ENCODE measurements around the gene RYR2.
"Not testable (repeated sequence)": the region's sequence is repeated elsewhere in the genome, so short reads cannot be mapped to it uniquely, and the experiment has no call there.

The RYR2 gene

GRCh38 chr1:237320890-237321289, 278.9 kb downstream of the RYR2 start:
- in situ Hi-C loops (cut with MboI; ENCODE audit: low sequenced_read_pairs), result no loop called here

DNA sequence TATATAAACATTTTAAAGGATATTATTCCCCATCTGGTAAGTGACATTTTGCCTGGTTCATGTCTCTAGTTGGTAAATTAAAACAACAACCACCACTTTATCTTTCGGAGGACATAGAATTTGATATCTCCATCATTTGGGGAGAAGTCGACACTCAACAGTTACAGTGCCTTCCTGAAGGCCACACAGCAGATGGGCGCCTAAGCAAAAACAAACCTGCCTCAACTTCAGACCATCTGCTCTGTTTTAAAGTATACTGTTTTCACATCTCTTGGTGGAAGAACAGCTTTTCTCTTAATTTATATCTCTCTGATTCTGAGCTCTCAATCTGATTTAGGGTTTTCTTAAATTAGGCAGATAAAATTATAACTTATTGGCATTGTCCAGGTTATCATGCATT, 282.2 kb downstream of the RYR2 start:
- in situ Hi-C loops (cut with MboI; ENCODE audit: low sequenced_read_pairs), result no loop called here

GRCh38 chr1:237327061-237327460, 285.1 kb downstream of the RYR2 start:
- in situ Hi-C loops (cut with MboI; ENCODE audit: low sequenced_read_pairs), result no loop called here

DNA sequence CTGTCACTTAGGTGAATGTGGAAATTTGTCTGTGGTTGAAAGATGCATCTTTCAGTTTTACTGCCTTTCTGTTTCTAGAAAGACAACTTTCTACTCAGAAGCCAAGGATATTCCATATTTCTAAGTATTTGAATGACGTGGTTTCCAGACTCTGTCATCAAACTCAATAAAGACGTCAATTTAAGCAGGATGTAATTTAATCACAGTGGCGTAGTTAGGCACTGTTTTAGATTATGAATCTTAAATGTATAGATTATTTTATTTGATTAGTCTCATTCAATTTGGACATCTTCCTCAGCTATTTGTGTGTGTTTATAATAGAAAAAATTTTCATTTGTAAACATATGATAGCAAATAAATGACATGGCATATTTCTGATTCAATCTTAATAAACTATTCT, 298.9 kb downstream of the RYR2 start:
- in situ Hi-C loops (cut with MboI; ENCODE audit: low sequenced_read_pairs), result no loop called here

DNA sequence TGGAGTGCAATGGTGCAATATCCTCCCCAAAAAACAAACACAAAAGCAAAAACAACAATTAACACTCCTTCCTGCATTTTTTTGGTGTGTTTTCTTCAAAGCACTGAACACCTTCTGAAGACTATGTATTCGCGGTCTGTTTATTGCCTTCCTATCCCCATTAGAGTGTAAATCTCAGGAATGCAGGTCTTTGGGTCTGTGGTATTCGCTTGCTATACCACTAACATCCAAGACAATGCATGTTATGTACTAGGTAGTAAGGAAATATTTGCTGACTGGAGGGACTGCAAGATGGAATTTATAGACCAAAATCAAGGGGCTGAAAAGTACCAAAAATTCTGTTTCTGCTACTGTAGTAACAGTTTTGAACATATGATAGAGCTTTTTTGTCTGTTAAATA, 299.4 kb downstream of the RYR2 start:
- in situ Hi-C loops (cut with MboI; ENCODE audit: low sequenced_read_pairs), result no loop called here

GRCh38 chr1:237342730-237343129, 300.7 kb downstream of the RYR2 start:
- in situ Hi-C loops (cut with MboI; ENCODE audit: low sequenced_read_pairs), result no loop called here

GRCh38 chr1:237352747-237353146, 310.8 kb downstream of the RYR2 start:
- in situ Hi-C loops (cut with MboI; ENCODE audit: low sequenced_read_pairs), result no loop called here

DNA sequence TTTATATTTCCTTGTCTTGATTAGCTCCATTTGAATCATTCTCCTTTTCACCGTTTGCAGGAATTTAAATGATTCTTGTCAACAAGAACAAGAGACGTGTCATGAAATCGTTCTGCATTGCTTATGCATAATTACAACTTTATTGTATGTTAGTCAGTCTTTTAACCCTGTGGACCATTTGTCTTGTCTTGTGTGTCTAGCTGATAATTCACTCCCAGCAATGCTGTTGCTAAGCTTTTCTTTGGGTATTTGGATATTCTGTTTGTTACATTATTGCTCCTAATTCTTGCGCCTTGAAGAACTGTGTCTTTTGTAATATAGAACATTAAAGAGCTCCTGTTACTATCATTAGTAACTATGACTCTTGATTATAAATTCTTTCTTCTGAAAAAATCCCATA, 311.9 kb downstream of the RYR2 start:
- in situ Hi-C loops (cut with MboI; ENCODE audit: low sequenced_read_pairs), result no loop called here

DNA sequence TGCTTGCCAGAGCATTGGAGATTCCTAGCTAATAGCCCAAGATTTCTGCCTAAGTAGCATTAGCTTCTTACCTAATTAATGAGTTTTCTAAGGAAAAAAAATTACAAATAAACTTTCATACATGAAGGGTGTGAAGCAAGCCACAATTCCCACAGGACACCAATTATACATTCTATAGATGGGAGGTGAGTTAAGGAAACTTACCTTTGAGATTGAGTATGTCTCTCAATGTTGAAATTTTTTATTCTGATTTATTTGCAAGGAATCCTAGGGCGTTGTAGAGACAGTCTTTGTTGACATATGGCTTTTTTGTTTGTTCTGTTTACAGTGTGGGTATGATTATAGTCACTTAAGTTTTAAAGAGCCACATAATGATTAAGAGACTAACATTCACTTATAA, 313.0 kb downstream of the RYR2 start:
- in situ Hi-C loops (cut with MboI; ENCODE audit: low sequenced_read_pairs), result no loop called here

DNA sequence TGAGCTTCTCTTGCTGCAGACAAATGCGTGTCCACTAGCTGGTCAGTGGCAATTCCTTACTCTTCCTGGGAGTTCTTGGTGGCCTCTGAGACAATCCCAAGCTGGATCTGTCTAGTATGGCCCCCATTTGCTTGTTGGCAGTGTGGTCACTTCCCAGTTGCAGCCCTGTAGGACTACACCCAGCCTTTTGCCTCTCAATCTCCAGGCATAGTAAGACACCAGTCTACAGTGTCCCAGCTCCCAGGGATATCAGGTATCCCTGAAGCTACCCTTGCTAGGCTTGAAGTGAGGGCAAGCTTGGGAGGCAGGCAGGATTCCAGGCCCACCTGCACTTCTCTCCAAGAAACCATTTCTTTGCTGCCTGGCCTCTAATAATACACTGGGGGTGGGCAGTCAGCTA, 316.6 kb downstream of the RYR2 start:
- in situ Hi-C loops (cut with MboI; ENCODE audit: low sequenced_read_pairs), result no loop called here

DNA sequence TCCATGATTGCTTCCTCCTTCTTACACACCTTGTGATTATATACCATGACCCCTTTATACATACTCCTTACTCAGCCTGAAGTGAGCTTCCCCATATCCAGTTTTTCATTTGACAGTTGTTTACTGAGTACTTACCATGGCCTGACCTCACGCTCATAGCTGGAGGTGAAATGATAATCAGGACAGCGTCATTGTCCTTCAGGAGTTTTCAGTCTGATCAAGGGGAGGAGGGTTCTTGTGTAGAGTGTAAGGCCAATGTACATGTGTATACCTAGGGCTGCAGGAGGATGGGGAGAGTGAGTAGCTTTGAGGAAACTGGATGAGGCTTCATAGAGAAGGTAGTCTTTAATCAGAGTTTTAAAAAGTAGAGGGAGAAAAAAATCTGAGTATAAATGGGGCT, 325.8 kb downstream of the RYR2 start:
- in situ Hi-C loops (cut with MboI; ENCODE audit: low sequenced_read_pairs), result no loop called here

DNA sequence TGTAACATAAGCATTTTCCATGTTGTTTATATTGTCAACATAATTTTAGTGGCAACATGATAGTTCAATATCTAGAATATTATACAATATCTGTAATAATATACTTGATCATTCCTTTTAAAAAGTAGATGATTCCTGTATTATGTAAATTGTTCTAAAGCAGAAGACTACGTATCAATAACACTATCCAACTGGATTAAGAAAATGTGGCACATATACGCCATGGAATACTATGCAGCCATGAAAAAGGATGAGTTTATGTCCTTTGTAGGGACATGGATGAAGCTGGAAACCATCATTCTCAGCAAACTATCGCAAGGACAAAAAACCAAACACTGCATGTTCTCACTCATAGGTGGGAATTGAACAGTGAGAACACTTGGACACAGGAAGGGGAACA, 329.5 kb downstream of the RYR2 start:
- in situ Hi-C loops (cut with MboI; ENCODE audit: low sequenced_read_pairs), result not testable (repeated sequence)

DNA sequence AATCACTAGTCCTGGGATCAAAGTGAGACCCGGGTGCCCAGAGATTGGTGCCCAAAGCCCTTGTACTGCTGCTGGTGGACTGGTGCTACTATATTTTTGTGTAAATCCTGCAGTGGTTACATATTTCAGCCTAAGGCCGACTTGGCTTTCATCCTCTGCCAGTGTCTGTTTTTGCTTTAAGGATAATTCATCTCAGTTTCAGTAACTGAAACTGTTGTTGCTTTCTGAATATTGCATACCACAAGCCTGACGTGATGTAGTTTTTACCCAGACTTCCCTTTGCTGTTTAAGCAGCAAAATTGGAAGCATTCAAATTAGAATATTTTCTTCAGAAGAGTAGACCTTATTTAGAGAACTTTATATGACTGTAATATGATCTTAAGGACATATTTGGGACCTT, 341.8 kb downstream of the RYR2 start:
- in situ Hi-C loops (cut with MboI; ENCODE audit: low sequenced_read_pairs), result loop anchor here (25.0 kb wide), 2 partner anchors 771 to 1271 kb away; partner anchors contain the start of gene HEATR1

- in situ Hi-C loops (cut with MboI; ENCODE audit: low sequenced_read_pairs), result loop anchor here (25.0 kb wide), 2 partner anchors 772 to 1272 kb away; partner anchors contain the start of gene HEATR1
Observed at GRCh38 chr1:237384213-237384612, 342.2 kb downstream of the RYR2 start.

- in situ Hi-C loops (cut with MboI; ENCODE audit: low sequenced_read_pairs), result loop anchor here (25.0 kb wide), 2 partner anchors 774 to 1274 kb away; partner anchors contain the start of gene HEATR1
Observed at GRCh38 chr1:237386362-237387143, 344.6 kb downstream of the RYR2 start.

- in situ Hi-C loops (cut with MboI; ENCODE audit: low sequenced_read_pairs), result loop anchor here (25.0 kb wide), 2 partner anchors 775 to 1275 kb away; partner anchors contain the start of gene HEATR1
Observed at GRCh38 chr1:237387144-237387505, 345.1 kb downstream of the RYR2 start.

DNA sequence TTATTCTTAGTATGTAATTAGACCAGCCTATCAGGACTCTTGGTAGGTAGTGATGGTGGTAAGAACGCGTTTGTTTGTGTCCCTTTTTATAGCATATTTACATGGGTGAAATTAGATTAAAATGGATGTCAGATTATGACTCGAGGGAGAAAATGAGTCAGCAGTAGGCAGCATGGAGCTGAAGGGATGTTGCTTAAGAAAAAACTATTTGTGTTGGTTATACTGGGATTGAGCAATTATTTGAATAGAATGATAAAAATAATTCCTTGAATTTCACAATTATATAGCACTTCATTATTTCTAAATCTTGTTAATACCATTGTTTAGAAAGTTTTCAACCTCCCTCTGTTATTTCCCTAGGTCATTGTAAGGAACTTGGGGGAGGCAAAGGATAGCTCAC, 348.8 kb downstream of the RYR2 start:
- in situ Hi-C loops (cut with MboI; ENCODE audit: low sequenced_read_pairs), result loop anchor here (25.0 kb wide), 2 partner anchors 779 to 1279 kb away; partner anchors contain the start of gene HEATR1

GRCh38 chr1:237393632-237394031, 351.6 kb downstream of the RYR2 start:
- in situ Hi-C loops (cut with MboI; ENCODE audit: low sequenced_read_pairs), result loop anchor here (25.0 kb wide), 2 partner anchors 781 to 1281 kb away; partner anchors contain the start of gene HEATR1

DNA sequence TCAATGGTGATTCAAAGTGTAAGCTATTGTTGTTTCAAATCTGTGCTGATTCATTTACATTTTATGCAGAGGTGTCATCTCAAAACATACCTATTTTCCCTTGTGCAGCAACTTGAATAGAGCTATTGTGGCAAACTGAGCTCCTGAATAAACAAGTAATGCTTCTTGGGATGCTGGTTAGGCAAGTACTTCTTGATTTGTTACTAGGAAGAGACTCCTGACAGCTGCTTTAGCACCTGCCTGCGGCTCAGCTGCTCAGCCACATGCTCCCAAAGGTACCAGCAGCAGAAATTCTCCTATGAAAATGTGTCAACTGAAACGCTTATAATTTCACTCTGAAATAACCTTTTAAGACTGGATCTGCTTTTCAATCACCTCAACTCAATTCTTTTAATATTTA, 352.3 kb downstream of the RYR2 start:
- in situ Hi-C loops (cut with MboI; ENCODE audit: low sequenced_read_pairs), result loop anchor here (25.0 kb wide), 2 partner anchors 782 to 1282 kb away; partner anchors contain the start of gene HEATR1

DNA sequence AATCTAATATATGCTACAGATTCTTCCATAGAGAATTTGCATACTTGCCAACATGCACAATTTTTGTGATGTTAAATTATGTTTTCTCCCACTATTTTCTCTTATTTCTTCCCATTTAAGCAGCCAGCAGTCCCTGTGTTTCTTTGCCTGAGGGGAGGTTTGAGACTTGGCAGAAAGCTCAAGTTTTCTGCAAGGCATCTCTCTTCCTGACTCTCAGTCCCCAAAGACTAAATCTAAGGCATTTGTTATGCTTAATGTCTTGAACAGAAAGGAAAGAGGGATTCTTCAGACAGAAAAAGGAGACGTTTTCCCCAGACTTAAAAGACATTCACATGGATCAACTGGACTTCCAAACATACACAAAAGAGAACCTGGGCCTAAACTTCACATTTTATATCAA, 354.4 kb downstream of the RYR2 start:
- in situ Hi-C loops (cut with MboI; ENCODE audit: low sequenced_read_pairs), result loop anchor here (25.0 kb wide), 2 partner anchors 784 to 1284 kb away; partner anchors contain the start of gene HEATR1

- in situ Hi-C loops (cut with MboI; ENCODE audit: low sequenced_read_pairs), result loop anchor here (25.0 kb wide), 2 partner anchors 786 to 1286 kb away; partner anchors contain the start of gene HEATR1
Observed at GRCh38 chr1:237398751-237399150, 356.8 kb downstream of the RYR2 start.

DNA sequence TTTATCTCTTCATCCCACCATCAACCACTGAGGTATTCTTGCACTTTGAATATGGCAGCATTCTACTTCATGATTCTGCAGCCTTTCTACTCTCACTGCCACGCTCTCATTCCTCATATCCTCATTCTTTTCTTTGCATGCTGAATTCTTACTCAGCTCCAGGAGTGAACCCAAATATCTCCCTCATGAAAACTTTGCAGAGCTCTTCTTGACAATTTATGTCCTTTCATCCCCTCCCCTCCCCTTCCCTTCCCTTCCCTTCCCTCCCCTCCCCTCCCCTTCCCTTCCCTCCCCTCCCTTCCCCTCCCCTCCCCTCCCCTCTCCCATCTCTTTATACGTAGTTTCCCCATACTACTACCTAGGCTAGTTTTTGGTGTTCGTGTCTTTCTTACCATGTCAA, 363.9 kb downstream of the RYR2 start:
- in situ Hi-C loops (cut with MboI; ENCODE audit: low sequenced_read_pairs), result no loop called here

Measured in HL-60/S4 treated with retinoic acid at 250 ng/mL for 4 days and 3 days (cell line).